ENCODE measurements around the gene GPR39. TPM values are rescaled to one million over a fixed set of nuclear protein-coding genes. Genes with fewer than 3 reads are reported as not detected.

Gene GPR39
- total RNA-seq, 2 donors from 2014 or later = 7.3 to 9.6 TPM

DNA sequence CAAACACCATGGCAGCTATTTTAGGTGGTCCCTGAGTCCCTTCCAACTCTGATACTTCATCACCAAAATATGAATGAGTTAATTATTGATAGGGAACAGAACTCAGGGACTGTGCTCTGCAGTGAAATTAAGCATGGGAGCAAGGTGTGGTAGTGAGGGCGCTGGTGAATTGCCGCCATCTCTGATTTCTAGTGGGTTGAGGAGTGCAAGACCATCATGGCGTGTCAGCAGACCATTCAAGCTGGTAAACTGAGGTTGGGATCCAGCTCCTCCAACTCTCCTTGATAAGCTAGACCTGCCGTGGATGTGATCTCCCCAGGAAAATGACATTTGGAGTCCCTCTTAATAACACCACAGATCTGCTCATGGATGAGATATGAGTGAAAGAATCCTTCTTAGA lies 183.0 kb downstream of the GPR39 start:
- no peak overlapping the region for H3K27ac ChIP-seq
- no peaks in the 10 kb centered on the region for H3K4me1 ChIP-seq
- H3K36me3 ChIP-seq (replicated peaks in 1 of 2; ENCODE audit: insufficient read depth in 1 of 2, low read depth in 2 of 2) = no peaks in the 10 kb centered on the region
- TF ChIP-seq, protein P1, sequence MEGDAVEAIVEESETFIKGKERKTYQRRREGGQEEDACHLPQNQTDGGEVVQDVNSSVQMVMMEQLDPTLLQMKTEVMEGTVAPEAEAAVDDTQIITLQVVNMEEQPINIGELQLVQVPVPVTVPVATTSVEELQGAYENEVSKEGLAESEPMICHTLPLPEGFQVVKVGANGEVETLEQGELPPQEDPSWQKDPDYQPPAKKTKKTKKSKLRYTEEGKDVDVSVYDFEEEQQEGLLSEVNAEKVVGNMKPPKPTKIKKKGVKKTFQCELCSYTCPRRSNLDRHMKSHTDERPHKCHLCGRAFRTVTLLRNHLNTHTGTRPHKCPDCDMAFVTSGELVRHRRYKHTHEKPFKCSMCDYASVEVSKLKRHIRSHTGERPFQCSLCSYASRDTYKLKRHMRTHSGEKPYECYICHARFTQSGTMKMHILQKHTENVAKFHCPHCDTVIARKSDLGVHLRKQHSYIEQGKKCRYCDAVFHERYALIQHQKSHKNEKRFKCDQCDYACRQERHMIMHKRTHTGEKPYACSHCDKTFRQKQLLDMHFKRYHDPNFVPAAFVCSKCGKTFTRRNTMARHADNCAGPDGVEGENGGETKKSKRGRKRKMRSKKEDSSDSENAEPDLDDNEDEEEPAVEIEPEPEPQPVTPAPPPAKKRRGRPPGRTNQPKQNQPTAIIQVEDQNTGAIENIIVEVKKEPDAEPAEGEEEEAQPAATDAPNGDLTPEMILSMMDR (IDR thresholded peaks at IDR 0.05) = no peak
- no peak for TF ChIP-seq POLR2A (IDR thresholded peaks at IDR 0.05)
- H3K4me3 ChIP-seq = no peak overlapping the region
- 93 to 95% methylated on average over 4 of the region's 4 CpGs for WGBS, 2 donors
- DNase-seq (no peak), ATAC-seq (no peak)
- H3K27me3 ChIP-seq = no peaks in the 10 kb centered on the region
- intact Hi-C loops (cut with DNase I) = no loop called here
- H3K9me3 ChIP-seq = no peaks in the 10 kb centered on the region

DNA sequence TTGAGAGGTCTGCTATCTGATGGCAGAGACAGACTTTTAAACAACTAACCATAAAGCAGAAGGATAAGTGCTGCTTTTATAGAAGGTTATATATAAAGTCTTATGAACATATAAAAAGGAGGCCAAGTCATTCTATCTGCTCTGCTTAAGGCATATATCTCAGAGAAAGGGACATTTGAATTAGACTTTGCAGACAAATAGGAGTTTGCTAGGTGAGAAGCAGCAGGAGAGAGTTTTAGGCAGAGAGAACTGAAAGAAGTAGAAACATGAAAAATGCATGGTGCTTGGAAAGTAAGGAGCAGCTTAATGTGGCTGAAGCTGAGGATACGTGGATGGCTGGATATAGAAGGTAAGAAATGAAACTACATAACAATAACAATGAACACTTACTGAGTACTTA lies 188.0 kb downstream of the GPR39 start:
- Histone ChIP-seq H3K9me3 (no peaks in the 10 kb centered on the region), H3K4me1 (peaks cover 16% of the 10 kb centered on the region), H3K27me3 (no peaks in the 10 kb centered on the region), H3K36me3 (replicated peaks in 1 of 2; ENCODE audit: insufficient read depth in 1 of 2, low read depth in 2 of 2) (no peaks in the 10 kb centered on the region), H3K27ac (no peak overlapping the region), H3K4me3 (no peak overlapping the region)
- WGBS, 2 donors = 91 to 97% methylated on average over 1 of the region's 1 CpG
- no peak for DNase-seq
- ATAC-seq = no peak
- TF ChIP-seq, protein P1 (IDR thresholded peaks at IDR 0.05) = no peak
- TF ChIP-seq POLR2A (IDR thresholded peaks at IDR 0.05) = no peak
- intact Hi-C loops (cut with DNase I) = no loop called here

DNA sequence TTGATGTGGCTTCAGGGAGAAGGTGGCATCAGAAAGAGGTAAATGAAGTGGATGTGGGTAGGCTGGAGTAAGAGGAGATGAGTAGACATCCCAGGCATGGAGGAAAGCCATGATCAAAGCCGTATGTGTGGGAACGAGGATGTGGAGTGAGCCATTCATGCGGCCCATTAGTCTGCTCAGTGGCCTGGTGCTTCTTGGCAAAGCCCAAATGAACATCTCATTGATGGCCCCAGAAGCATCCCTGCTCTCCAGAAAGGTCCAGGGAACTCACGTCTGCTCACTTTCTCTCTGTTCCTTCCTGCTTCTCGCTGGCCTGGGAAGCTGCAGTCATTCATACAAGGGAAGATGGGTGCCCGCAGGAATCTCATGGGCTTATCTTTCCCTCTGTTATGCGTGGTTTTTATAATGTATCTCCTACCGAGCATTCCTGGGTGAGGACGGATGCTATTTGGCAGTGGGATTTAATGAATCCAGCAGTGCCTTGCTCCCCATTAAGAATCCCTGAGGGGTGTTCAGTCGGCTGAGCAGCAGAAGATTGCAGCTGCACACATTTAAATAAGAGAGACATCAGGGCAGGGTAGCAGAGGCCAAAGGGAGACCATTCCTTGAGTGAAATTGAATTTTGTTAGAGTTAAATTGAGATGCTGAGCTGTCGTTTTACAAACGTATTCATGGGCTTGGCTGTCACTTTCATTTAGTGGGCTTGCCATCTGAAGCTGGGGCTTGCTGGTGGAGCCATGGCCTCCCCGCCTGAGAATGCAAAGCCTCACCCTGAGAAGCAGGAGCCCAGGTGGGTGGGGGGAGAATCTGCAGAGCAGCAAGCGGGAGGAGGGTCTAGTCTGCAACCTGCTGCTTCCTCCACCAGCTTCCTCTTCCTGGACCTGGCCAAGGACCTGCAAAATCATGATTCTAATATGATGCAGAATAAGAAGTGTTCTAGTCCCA lies 188.9 kb downstream of the GPR39 start:
- Histone ChIP-seq H3K27me3 (no peaks in the 10 kb centered on the region), H3K4me1 (peaks cover 20% of the 10 kb centered on the region), H3K27ac (no peak overlapping the region), H3K9me3 (no peaks in the 10 kb centered on the region), H3K36me3 (replicated peaks in 1 of 2; ENCODE audit: insufficient read depth in 1 of 2, low read depth in 2 of 2) (no peaks in the 10 kb centered on the region), H3K4me3 (no peak overlapping the region)
- TF ChIP-seq, protein P1 (IDR thresholded peaks at IDR 0.05) = no peak
- no peak for TF ChIP-seq POLR2A (IDR thresholded peaks at IDR 0.05)
- WGBS, 2 donors = 87 to 91% methylated on average over 14 of the region's 14 CpGs
- ATAC-seq (no peak), DNase-seq (no peak)
- intact Hi-C loops (cut with DNase I) = no loop called here

DNA sequence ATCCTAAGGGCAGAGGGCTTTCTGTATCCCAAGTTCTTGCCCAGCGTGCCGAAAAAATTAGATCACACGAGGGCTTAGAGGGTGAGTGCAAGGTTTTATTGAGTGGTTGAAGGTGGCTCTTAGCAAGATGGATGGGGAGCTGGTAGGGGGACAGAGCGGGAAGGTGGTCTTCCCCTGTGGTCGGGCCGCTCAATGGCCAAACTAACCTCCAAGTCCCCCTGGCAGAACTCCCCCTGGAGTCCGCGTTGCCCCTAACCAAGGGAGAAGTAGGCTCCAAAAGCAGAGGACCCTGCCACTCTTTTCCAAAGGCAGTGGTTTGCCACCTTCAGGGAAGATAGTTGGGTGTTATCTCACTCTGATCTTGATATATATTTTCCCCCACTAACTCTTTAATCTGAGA lies 190.0 kb downstream of the GPR39 start:
- DNase-seq (no peak), ATAC-seq (no peak)
- H3K4me1 ChIP-seq = peaks cover 20% of the 10 kb centered on the region
- TF ChIP-seq, protein P1 (IDR thresholded peaks at IDR 0.05) = no peak
- TF ChIP-seq POLR2A (IDR thresholded peaks at IDR 0.05) = no peak
- no peaks in the 10 kb centered on the region for H3K9me3 ChIP-seq
- H3K4me3 ChIP-seq = no peak overlapping the region
- intact Hi-C loops (cut with DNase I) = no loop called here
- WGBS, 2 donors = 95 to 96% methylated on average over 8 of the region's 8 CpGs
- no peaks in the 10 kb centered on the region for H3K27me3 ChIP-seq
- H3K27ac ChIP-seq = no peak overlapping the region
- no peaks in the 10 kb centered on the region for H3K36me3 ChIP-seq (replicated peaks in 1 of 2; ENCODE audit: insufficient read depth in 1 of 2, low read depth in 2 of 2)

All from body of pancreas (tissue), 4 donors.